GM19372 (cell line): Measurements from ENCODE around the gene BBC3.
"Not testable (repeated sequence)": the region's sequence is repeated elsewhere in the genome, so short reads cannot be mapped to it uniquely, and the experiment has no call there.

Experiments
- ATAC-seq: cut with Tn5 transposase; IDR thresholded peaks from one replicate; pipeline ENCODE4 v1.9.1; 2021; ENCODE audit warnings: mild to moderate bottlenecking, low read depth, moderate library complexity; ENCODE audit not compliant: unreplicated experiment

The BBC3 gene

DNA sequence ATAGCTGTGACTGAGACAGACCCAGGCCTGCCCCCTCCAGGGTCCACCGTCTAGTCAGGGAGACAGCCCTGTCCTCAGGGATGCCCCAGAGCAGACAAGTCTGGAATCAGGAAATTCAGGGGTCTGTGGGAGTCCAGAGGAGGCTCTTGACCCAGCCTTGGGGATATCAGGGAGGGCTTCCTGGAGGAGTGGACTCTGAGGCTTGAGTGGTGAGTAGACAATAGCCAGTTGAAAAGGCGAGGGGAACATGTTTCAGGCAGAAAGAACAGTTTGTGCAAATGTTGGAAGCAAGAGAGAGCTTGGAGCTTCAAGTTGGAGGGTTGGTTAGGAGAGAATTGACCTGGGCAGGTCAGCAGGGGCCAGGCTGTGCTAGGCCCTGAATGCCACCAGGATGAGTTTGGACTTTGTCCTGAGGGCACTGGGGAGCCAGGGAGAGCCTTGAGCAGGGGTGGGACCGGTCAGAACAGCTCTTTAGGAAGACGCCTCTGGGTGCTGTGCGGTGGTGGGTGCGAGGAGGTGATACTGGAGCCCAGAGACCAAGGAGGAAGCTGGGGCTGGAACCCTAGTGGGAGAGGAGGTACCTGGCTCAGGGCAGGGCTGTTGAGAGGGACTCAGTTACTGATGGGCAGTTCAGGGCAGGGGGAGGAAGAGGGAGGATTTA is 28.0 kb upstream of the BBC3 start:
- no peak for ATAC-seq

DNA sequence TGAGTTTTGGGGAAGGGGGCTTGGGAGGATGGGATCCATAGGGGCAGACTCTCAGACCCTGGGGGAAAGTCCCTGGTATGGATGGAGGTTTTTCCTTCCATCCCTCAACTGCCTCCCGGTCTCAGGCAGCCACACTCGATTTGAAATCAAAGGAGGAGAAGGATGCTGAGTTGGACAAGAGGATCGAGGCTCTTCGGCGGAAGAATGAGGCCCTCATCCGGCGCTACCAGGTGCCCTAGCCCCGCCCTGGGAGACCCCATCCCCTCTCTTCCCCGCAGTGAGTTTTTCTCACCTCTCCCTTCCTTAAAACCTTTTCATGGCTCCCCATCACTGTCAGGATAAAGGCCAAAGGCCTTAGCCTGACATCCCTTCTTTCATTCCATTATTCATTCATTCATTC is 27.4 kb upstream of the BBC3 start:
- ATAC-seq, result no peak

DNA sequence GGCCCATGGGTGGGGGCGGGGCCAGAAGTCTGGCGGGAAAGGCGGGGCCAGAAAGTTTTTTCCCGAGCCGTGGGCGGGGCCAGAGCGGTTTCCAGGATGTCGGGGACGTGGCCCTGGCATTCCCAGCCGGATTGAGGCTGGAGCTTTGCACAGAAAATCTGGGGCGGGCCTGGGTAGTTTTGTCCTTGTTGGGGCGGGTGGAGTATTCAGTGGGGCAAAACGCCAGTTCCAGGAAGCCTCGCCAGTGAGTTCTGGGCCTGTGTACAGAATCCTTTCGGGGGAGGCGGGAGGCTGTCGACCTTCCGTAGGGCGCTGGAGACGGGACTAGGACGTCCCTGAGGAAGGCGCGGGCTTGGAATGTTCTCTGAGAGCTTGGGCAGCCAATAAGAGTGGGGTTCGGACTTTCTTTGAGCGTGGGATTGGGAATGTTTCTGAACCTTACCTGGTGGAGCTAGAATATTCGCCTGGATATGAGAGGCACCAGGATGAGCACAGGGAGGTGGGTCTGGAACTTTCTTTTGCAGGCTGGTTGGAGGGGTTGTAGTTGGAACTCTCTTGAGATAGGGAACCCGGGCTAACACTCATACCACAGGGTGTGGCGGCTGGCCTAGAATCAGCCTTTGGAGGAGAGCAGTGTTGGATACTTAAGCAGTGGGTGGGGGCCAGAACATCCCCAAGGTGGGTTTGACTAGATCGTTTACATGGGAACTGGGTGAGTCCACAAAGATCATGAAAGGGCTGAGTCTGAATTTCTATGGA is 26.6 kb upstream of the BBC3 start:
- ATAC-seq, result no peak

DNA sequence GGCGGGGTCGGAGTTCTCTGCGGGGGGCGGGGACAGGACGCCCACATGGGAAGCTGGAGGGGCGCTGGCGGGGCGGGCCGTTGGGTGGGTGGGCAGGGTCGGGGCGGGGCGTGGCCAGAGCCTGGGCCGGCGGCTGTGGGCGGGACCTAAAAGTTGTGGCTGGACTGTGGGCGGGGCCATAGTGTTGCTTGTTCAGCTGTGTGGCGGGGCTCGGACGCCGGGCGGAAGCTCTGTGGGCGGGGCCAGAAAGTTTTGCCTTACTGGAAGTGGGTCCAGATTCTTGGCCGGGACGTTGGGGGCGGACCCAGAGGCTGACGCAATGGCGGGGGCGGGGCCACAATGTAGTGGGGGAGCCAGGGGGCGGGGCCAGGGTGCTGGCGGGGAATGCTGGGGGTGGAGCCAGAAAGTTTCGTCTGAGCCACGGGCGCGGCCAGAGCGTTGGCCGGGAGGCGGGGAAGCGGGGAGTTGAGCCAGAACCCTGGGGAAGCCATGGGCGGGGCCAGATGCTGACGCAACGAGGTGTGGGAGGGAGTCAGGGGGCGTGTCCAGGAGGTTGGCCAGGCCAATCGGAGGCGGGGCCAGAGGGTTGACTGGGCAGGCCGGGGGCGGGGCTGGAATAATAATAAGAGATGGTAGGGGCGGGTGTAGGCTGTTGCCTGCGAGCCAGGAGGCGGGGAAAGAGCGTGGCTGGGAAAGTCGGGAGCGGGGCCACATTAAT is 25.9 kb upstream of the BBC3 start:
- peak; percentile 71 for ATAC-seq

DNA sequence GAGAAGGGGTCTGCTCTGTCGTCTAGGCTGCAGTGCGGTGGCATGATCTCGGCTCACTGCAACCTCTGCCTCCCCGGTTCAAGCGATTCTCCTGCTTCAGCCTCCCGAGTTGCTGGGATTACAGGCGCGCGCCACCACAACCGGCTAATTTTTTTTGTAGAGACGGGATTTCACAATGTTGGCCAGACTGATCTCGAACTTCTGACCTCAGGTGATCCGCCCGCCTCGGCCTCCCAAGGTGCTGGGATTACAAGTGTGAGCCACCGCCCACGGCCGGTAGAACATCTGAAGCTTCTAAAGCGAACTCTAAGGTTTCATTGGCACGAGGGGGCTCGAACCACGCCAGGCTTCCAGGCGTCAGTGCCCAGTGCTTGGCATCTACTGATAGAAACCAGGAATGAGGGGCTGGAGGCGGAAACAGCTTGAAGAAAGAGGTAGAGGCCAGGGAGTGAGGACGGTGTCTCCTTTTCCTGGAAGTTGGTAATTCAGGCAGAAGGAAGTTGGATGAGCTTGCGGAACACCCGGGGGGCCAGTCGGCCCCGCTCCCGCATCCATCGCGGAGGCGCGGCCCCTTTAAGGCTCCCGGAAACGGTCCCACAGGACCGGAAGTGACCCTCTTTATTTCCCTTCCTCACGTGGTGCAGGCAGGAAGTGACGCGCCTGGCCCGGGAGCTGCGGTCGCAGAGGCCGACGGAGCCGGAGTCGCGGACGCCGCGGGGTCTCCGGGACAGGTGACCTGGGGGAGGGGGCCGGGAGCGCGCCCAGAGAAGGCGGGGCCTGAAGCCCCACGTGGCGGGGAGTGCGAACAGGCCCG is 25.1 kb upstream of the BBC3 start, which contains the start of gene CCDC9:
TSS of gene CCDC9 (plus strand) at position 647 of the 814 bp plus-strand sequence. CDS start 1,876 bp downstream, outside the sequence.
- peak; percentile 49 for ATAC-seq

DNA sequence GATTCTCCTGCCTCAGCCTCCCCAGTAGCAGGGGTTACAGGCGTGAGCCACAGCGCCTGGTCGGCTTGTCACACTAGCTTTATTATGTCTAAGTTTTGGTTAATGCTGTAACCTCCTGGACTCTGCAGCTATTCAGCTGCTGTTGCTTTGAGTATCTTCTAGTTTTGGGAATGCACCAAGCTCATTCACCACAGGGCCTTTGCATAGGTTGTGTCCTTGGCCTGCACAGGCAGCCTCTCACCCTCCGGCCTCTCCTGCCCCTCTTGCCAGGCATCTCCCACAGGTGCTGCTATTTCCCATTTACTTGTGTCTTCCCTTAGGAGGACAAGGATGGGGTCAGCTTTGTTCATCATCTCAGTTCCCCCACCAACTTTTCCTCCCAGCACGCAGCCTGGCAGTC is 23.0 kb upstream of the BBC3 start:
- no peak for ATAC-seq

DNA sequence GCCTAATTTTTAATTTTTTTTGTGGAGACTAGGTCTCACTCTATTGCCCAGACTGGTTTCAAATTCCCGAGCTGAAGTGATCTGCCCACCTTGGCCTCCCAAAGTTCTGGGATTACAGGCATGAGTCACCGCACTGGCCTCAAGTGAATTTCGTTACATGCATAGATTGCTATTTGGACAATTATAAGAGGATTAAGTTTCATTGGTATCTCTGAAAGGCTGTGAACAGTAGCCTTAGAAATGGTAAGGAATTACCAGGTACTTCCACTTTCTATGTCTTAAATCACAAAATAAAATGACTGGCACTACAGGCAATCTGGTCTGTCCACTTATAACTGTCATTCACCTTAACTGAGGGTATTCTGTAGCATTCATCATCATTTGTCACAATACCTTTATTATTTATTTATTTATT is 22.5 kb upstream of the BBC3 start:
- no peak for ATAC-seq

DNA sequence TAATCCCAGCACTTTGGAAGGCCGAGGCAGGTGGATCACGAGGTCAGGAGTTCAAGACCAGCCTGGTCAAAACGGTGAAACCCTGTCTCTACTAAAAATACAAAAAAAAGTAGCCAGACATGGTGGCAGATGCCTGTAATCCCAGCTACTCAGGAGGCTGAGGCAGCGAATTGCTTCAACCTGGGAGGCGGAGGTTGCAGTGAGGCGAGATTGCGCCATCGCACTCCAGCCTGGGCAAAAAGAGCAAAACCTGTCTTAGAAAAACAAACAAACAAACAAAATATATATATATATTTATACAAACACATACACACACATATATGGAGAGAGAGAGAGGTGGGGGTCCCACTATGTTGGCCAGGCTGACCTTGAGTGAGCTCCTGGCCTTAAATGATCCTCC is 22.0 kb upstream of the BBC3 start:
- not testable (repeated sequence) for ATAC-seq

DNA sequence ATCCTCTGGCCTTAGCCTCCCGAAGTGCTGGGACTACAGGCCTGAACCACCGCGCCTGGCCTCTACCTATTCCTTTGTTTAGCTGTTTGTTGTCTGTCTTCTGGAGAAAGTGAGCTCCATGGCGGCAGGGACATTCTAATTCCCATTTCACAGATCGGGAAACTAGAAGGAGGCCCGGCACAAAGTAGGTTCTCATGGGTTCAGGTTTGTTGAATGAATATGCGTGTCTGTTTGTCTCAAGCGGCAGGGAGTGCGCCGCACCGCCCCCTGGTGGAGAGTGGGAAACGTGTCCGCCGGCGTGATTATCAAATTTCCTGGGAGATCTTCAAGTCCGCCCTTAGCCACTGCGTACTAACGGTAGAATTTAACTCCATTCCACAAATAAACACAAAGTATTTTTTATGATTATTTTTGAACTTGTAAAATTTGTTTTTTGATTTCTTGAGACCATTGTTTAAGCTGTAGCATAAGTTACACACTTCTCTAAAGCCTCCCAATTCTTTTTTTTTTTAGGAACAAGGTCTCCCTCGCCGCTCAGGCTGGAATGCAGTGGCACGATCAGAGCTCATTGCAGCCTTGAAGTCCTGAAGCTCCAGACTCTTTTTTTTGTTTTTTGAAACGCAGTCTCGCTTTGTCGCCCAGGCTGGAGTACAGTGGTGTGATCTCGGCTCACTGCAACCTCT is 16.4 kb upstream of the BBC3 start:
- no peak for ATAC-seq

DNA sequence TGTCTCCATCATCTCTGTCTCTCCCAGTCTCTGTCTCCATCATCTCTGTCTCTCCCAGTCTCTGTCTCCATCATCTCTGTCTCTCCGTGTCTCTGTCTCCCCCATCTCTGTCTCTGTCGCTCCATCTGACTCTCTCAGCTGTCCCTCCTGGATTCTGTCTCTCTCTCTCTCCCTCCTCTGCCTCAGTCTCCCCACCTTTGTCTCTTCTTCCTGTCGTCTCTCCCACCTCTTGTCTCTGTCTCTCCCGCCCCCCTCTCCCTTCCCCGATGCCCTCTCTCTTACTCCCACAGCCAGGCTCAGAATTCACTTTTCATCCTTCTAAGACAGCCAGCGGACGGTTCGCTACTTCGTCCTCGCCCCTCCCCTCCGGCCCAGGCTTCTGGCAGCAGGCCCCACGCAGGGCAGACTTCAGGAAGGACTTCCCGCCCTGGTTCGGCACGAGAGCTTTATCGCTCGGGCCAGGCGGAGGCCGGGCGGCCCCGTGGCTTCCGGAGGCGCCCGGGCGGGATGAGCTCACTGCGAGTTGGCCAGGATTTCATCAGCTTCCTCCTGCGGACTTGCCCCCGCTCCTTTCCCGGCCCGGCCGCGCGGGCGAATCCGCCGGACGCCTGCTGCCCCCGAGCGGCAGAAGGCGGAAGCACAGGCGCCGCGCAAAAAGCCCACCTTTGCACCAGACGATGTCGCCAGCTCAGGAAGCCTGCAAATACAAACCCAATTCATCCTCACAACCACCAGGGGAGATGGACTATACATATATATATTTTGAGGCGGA is 13.0 kb upstream of the BBC3 start:
- no peak for ATAC-seq

DNA sequence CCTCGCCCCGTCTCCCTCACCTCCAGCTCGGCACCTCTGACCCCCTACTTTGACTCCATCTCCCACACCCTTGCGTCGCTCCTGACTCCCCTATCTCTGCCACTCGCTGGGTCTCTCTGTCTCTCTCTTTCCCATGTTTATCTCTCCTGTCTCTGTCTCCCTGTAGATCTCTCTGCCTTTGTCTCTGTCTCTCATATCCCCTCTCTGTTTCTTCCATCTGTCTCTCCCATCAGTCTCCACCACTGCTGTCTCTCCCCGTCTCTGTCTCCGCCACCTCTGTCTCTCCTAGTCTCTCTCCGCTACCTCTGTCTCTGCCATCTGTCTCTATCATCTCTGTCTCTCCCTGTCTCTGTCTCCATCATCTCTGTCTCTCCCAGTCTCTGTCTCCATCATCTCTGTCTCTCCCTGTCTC is 12.4 kb upstream of the BBC3 start:
- ATAC-seq, result no peak

DNA sequence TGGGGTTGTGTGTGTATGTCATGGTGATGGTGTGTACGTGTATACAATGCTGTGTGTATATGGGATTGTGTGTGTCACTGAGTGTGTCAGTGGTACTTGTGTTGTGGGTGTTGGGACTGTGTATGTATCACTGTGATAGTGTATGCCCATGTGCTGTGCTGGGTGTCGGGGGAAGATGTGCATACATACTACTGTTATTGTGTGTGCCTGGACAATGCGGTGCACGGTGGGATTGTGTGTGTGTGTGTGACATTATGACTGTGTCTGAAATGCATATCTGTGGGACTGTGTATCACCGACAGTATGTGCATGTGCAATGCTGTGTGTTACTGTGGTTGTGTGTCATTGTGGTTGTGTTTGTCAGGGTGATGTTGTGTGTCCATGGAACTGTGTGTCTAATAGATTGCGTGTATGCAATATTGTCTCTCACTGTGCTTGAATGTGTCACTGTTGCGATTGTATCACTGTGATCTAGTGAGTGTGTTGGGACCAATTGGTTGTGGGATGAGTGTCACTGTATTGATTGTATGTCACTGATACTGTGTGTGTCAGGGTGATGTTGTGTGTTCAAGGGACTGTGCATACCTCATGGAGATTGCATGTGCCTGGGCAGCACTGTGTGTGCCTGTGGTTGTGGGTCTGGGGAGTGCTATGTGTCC is 11.0 kb upstream of the BBC3 start:
- no peak for ATAC-seq

DNA sequence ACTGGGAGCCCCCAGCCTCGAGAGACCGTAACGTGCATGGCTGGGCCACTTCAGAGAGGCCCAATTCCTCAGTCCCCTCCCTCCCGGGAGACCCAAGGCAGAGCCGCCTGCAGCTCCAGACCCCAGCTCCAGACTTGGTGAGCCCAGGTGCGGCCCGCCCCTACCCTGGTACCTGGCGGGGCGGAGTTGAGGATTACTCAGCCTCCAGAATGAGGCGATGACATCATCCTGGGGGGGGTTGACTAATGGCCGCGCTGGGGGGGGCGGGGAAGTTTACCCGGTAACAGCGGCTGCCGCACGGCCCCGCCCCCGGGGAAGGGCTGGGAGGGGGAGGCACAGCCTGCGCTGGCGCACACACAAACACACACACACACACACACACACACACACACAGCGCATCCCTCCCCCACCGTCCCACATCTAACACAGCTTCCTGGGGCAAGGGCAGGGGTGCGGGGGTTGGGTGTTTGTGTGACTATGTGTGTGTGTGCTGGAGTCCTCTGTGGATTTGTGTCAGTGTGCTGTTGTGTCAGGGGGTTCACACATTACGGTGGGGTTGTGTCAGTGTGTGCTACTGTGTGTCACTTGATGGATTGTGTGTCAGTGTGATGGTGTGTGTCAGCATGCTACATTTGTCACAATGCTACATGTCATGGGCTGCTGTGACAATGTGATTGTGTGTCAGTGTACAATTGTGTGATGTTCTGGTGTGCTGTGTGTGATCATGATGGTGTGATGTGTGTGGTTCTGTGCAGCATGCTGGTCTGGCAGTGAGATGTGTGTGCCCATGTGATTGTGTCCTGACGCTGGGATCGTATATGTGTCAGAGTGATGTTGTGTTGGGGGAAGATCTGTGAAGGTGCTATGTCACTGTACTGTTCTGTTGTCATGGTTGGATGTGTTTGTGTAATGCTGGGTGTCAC is 10.3 kb upstream of the BBC3 start:
- ATAC-seq, result no peak

DNA sequence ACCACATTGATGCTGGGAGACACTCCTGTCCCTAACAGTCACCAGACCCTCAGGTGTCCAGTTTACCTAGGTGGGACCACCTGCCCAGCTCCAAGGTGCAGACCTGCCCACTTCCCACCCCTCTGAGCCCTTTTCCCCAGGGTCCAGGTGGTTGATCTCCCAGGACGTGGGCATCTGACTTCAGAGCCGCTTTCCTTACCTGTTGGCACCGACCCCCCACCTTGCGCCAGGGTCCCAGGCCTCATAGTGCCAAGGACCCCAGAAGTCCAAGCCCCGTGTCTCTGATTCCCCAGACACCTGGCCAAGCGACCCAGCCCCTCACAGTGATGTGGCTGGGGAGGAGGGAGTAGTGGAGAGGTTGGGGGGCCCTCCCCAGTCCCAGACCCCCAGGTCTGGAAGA is 9.6 kb upstream of the BBC3 start:
- no peak for ATAC-seq

DNA sequence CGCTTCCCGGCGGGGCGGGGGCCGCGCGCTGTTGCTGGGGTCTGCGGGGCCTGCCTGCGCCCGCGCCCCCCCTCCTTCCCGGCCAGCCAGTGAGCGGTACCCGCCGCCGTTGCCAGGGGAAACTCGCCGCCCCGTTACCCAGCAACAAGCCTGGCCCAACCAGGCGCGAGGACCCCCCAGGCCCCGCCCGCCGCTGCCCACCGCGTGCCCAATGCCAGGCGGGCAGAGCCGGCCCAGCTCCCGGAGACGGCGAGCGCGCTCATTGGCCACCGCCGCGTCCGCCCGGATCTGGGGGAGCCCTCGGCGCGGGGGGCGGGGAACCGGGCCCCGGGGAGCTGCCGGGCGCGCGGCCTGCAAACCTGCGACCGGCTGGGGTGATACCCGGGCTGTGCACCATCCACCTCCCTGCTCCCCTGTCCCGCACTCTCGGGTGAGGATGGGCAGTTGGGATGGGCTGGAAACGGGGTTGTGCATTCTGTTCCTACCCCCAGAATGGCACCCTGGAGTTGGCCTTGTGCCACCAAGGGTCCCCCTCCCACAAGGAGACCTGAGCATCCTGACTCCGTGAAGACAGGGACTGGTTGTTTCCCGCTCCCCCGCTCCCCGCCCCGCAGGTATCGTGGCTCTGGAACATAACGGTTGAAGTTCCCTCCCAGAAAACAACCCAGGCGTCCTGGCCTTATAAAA is 8.8 kb upstream of the BBC3 start:
- no peak for ATAC-seq

DNA sequence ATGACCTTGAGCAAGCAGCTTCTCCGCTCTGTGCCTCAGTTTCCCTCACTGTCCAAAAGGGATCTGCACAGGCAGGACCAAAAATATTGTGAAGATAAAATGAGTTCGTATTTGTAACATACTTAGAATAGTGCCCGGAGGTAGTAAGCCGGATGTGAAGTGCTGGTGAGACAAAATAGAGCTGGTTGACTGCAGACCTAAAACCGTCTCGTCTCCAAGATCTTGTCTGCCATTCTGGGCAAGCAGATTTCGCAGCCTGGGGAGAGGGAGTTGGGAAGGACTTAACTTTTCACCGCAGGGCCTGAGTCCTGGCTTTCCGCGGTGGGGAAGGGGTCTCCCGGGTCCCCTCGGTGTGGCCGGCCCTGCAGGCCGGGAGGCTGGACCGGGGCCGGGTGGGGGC is 8.2 kb upstream of the BBC3 start:
- no peak for ATAC-seq

DNA sequence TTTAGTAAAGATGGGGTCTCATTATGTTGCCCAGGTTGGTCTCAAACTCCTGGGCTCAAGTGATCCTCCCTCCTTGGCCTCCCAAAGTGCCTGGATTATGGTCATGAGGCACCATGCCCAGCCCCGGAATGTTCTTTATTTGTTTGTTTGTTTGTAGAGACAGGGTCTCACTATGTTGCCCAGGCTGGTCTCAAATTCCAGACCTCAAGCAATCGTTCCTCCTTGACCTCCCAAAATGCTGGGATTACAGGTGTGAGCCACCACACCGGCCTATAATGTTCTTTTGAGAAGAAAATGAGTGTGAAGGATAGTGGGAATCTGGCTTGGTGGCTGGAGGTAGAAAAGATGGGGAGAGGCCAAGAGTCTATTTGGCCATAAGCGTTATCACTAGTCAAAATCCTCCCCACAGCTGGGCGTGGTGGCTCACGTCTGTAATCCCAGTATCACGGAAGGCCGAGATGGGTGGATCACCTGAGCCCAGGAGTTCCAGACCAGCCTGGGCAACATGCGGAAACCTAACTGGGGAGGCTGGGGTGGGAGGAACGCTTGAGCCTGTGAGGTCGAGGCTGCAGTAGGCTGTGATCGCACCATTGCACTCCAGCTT is 5.2 kb upstream of the BBC3 start:
- ATAC-seq, result no peak
